ENCODE results near the gene ART5.

DNA sequence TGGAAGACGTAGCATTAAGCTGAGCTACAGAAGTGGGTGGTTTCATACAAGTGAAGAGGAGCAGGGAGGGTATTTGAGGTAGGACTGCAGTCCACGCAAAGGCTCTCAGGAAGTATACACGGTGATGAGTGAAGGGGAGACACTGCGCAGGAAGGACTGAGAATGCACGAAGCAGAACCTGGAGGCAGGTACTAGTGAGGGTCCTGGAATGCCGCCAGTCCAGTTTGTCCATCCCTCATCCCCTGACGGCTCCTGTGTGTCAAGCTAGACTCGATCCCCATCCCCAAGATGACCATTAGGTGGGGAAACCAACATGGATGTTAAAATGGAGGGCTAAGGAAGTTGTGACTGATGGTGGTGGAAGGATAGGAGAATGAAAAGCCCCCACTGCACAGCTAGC is 23.8 kb downstream of the ART5 start:
- TF ChIP-seq, protein P1, sequence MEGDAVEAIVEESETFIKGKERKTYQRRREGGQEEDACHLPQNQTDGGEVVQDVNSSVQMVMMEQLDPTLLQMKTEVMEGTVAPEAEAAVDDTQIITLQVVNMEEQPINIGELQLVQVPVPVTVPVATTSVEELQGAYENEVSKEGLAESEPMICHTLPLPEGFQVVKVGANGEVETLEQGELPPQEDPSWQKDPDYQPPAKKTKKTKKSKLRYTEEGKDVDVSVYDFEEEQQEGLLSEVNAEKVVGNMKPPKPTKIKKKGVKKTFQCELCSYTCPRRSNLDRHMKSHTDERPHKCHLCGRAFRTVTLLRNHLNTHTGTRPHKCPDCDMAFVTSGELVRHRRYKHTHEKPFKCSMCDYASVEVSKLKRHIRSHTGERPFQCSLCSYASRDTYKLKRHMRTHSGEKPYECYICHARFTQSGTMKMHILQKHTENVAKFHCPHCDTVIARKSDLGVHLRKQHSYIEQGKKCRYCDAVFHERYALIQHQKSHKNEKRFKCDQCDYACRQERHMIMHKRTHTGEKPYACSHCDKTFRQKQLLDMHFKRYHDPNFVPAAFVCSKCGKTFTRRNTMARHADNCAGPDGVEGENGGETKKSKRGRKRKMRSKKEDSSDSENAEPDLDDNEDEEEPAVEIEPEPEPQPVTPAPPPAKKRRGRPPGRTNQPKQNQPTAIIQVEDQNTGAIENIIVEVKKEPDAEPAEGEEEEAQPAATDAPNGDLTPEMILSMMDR (conservative IDR thresholded peaks at IDR 0.05; ENCODE audit: low read length): no peak
- TF ChIP-seq EZH2phosphoT487 (IDR thresholded peaks at IDR 0.05; ENCODE audit: borderline replicate concordance, low read depth, low read length): no peak

Data from OCI-LY7 (cell line).